CD4-positive, alpha-beta T cell treated with Interleukin-12 subunit alpha and Interleukin-12 subunit beta, for 1 hour (primary cell): Measurements from ENCODE around the gene TIMM10B.

Source experiments
- DNase-seq: peaks from one replicate; pipeline ENCODE4 v3.0.0-alpha.2; 2020

Gene TIMM10B, protein sequence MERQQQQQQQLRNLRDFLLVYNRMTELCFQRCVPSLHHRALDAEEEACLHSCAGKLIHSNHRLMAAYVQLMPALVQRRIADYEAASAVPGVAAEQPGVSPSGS

DNA sequence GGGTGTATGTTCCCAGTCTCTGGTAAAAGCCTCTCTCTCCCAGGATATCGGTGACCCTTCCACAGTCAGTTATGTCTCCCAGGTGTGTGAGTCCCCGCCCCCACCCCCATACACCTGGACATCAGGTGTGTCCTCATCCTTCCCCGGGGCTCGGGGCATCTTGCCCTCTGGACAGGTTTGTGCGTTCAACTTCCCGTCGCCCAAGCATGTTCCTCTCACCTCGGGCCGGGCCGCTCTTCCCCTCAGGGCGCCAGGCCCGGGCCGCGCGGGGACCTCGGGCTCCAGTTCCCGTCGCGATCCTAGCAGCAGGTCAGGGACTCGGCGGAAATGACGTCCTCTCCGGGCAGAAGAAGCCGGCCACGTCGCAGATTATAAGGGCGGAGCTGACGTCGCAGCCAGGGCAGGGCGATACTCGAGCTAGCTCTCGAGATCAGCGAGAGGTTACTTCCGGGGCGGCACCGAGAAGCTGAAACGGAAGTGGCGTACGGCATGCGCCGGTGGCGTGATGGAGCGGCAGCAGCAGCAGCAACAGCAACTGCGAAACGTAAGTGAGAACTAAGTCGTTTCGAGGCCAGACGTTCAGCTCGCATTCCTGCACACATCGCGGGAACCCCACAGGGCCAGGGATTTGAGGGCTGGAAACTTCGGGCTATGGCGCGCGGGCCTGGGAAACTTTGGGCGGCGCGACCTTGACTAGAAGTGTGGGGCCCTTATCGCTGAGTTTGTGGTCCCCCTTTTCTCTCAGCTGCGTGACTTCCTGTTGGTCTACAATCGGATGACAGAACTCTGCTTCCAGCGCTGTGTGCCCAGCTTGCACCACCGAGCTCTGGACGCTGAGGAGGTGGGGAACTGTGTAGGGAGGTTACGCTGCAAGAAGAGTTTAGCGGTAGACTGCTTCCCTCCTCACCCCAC lies at the start of gene TIMM10B, which contains the start of gene ARFIP2:
TIMM10B (plus strand) TSS at position 490 of the 912 bp plus-strand sequence; CDS start at position 506, 16 bp downstream.
ARFIP2 (minus strand) TSS at position 320 of the 912 bp plus-strand sequence. CDS start 910 bp downstream, outside the sequence.
- peak; percentile 96 for DNase-seq

DNA sequence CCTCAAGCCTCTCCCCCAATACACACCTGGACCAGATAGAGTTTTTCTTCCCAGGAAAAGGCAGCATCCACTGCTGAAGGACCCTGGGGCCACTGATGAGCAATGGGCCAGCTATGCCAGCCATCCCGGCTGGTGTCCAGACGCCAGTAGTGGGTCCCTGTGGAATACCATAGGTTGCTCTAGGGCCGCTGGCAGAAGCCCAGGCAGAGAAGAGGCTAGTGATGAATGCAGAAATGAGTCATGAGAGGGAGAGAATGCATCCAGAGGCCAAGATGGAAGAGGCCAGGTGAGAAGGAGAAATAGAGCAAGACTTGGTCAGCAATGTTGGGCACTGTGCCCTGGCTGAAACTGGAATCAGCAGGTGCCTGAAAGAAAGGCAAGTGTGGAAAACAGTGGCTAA lies 49.4 kb upstream of the TIMM10B start:
- DNase-seq: no peak

DNA sequence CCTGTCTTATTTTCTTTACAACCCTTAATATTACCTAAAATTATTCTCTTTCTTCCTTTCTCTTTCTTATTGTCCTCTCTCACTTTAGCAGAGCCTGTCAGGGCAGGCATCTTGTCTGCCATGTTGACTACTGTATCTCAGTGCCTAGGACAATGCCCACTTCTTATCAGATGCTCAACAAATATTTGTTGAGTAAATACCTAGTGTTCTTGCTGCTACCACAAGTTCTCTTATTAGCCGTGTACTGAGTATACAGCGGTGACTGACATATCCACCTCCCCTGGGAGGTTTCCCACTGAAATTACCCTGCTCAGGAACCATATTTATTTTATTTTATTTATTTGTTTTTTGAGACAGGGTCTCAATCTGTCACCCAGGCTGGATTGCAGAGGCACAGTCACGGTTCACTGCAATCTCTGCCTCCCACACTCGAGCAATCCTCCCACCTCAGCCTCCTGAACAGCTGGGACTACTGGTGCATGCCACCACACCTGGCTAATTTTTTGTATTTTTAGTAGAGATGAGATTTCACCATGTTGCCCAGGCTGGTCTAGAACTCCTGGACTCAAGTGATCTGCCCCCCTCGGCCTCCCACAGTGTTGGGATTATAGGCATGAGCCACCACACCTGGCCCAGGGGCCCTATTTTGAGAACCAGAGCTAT lies 47.2 kb upstream of the TIMM10B start:
- DNase-seq: no peak

- no peak for DNase-seq
Observed at GRCh38 chr11:6437423-6437822, 43.9 kb upstream of the TIMM10B start.

GRCh38 chr11:6437993-6438392 lies 43.3 kb upstream of the TIMM10B start:
- DNase-seq: peak; percentile 15

DNA sequence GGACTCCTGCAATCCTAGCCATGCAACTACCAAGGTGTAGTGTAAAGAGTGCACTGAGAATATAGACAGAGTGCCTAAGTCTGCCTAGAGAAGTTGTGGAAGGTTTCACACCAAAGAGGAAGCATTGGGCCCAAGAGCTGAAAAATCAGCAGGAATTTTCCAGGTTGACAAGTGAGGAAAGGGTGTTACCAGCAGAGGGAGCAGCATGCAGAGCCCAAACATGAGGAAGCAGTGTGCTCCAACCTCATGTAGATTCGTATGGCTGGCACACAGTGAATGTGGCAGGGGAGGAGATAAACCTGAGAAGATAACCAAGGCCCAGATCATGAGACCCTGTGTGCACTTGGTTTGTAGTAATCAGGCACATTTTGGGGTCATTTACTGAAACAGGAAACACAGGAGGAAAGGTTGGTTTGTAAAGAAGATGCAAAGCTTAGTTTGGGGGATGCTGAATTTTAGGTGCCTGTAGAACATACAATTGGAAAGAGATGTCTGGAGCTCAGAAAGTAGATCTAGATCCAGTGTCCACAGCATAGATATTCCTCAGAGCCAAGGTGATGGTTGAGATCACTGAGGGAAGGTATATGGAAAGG lies 42.2 kb upstream of the TIMM10B start:
- DNase-seq: peak; percentile 51

DNA sequence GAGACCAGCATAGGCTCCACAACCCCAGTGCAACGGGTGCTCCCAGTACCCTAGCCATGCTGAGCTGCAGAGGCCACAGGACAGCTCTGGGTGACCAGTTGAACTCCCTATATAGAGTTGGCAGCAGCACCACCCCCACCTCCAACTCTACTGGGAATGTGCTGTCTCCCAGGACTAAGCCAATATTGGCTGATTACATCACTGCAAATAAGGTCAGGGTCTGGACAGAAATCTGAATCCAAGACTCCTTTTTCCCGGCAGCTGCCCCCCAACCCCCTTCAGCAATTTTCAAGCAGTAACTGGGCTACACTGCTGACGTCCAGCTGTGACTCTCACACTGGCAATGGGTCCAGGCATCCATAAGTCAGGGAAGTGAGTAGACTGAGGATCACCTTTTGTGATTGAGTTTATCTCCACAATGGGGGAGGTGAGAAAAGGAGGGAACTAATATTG lies 40.4 kb upstream of the TIMM10B start, which contains the start of gene HPX:
HPX (minus strand) TSS at position 82 of the 453 bp plus-strand sequence; CDS start at position 58, 24 bp downstream.
- no peak for DNase-seq

GRCh38 chr11:6442441-6442840 lies 38.9 kb upstream of the TIMM10B start:
- no peak for DNase-seq

DNA sequence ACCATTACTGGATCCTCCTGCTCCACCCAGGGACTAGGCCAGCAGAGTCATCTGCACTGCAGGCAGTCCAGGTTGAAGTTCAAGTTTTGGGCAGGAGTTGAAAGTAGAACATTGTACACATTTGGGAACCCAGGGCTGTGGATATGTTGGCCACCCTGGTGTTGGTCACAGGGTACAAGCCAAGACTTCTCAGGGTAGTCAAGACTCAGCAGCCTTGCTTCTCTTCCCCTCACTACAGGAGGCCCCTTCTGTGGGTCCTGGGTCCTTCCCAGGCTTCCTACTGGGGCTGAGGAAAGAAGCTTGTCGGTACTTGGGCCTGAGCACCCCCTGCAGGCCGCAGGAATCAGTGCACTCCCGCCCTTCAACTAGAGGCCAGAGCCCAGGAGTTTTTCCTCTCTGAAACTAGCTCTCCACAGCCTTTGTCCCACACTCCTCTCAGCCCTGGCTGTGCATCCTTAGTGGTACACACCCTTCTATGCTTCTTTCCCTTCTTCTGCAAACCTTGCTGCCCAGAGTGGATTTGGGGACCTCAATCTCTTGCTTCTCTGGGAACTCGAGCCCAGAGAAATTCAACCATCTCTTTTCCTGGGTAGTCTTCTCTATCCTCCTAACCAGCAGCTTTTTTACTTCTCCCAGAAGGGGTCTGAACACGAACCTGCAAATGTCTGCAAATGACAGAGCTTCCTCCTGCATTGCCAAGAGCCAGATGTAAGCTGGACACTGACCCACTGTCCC lies 37.9 kb upstream of the TIMM10B start:
- peak; percentile 67 for DNase-seq

GRCh38 chr11:6448574-6448973 lies 32.7 kb upstream of the TIMM10B start:
- no peak for DNase-seq

GRCh38 chr11:6452219-6452618 lies 29.1 kb upstream of the TIMM10B start:
- DNase-seq: no peak

- no peak for DNase-seq
Observed at GRCh38 chr11:6453152-6453551, 28.1 kb upstream of the TIMM10B start.

GRCh38 chr11:6455070-6455469 lies 26.2 kb upstream of the TIMM10B start:
- DNase-seq: no peak

DNA sequence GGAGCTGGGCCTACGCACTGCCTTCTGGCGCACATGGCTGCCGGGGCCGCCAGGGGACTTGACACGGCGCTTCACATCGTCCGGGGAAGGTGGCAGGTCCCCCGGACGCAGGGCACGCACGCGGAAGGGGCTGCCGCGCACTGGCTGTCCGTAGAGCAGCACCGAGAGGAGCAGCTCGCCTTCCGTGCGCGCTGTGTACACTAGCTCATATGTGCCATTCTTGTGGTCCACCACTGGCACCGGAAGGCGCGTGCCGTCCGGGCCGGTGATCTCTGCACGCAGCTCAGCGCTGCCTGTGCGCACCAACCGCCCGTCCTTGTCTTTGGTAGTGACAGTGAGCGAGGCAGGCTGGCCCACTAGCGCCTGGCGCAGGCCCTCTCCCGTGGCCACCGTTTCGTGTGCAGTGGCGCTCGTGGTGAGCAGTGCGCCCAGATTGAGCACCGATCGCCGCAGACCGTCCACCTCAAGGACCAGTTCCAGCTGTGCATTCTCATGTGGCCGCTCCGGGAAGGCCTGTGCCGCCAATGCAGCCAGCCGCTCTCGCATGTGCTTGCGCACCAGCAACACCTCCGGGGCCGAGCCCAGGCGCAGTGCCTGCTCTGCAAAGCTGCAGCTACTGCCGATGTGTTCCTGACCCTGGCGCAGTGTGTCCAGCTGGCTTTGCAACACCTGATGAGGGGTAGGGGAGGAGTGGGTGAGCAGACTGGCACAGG lies 24.8 kb upstream of the TIMM10B start:
- DNase-seq: no peak

DNA sequence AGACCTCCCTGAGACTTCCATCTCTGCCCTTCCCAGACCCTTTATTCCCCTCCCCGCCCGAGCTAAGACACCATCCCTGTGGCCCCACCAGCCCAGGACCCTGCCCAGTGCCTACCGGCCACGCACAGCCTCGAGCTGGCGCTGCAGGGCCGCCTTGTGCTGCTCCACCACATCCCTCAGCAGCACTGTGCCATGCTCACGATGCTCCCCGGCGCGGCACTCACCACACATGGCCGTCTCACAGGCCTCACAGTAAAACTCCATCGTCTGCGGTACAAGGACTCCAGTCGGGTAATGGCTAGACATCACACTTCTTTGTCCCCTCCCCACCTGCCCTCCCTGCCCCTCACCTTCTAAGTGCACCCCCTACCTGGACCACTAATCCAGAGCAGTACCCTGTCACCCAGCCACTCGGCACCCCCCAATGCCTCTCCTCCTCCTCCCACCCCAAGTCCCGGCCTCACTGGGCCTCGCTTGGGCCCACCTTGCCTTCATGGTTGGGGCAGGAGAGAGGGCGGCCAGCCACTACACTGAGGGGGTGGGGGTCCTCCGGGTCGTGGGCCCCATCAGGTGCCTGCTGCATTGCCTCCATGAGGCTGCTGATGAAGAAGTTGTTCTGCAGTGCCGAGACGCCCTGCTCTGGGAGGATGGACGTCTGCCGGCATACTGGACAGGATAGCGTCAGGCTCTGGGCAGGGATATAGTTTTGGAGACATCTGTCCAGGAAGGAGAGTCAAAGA lies 23.6 kb upstream of the TIMM10B start:
- DNase-seq: no peak

- DNase-seq: no peak
Observed at GRCh38 chr11:6458352-6459098, 22.8 kb upstream of the TIMM10B start.

DNA sequence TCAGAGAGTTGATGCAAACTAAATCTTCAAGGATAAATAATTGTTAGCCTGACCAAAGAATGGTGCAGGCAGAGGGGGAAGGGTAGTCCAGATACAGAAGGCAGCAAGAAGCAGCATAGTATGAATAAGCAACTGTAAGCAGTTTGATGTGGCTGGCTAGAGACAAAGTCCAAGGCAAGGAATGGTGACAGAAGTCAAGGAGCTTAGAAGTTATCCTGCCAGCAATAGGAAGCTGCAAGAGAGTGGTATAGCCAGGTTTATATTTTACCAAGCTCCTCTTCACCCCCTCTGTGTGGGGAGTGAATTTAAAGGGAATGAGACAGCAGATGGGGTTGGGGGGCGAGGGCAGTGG lies 22.2 kb upstream of the TIMM10B start:
- DNase-seq: no peak

GRCh38 chr11:6468712-6469495 lies 12.4 kb upstream of the TIMM10B start:
- DNase-seq: peak; percentile 22

DNA sequence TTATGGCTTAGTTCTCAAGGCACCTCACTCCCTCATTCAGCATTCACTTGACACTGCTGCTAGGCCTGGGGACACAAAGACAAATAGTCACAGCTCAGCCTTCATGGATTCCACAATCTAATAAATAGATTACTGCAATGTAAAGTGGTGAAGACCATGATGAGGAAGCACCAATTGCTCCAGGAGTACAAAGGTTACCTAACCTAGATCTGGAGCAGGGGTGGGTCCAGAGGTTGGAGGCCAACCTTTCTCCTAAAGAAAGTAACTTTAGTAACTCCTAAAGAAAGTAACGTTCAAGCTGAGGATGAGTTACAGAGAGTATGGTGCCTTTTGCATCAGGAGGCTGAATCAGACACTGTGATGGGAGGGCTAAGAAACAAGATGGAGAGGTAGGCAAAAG lies 11.7 kb upstream of the TIMM10B start:
- no peak for DNase-seq
